ENCODE results near the gene TCF7L1.
A peak's percentile ranks its signal among the peaks of the same experiment; 100 is the strongest.

TCF7L1 gene, protein sequence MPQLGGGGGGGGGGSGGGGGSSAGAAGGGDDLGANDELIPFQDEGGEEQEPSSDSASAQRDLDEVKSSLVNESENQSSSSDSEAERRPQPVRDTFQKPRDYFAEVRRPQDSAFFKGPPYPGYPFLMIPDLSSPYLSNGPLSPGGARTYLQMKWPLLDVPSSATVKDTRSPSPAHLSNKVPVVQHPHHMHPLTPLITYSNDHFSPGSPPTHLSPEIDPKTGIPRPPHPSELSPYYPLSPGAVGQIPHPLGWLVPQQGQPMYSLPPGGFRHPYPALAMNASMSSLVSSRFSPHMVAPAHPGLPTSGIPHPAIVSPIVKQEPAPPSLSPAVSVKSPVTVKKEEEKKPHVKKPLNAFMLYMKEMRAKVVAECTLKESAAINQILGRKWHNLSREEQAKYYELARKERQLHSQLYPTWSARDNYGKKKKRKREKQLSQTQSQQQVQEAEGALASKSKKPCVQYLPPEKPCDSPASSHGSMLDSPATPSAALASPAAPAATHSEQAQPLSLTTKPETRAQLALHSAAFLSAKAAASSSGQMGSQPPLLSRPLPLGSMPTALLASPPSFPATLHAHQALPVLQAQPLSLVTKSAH

DNA sequence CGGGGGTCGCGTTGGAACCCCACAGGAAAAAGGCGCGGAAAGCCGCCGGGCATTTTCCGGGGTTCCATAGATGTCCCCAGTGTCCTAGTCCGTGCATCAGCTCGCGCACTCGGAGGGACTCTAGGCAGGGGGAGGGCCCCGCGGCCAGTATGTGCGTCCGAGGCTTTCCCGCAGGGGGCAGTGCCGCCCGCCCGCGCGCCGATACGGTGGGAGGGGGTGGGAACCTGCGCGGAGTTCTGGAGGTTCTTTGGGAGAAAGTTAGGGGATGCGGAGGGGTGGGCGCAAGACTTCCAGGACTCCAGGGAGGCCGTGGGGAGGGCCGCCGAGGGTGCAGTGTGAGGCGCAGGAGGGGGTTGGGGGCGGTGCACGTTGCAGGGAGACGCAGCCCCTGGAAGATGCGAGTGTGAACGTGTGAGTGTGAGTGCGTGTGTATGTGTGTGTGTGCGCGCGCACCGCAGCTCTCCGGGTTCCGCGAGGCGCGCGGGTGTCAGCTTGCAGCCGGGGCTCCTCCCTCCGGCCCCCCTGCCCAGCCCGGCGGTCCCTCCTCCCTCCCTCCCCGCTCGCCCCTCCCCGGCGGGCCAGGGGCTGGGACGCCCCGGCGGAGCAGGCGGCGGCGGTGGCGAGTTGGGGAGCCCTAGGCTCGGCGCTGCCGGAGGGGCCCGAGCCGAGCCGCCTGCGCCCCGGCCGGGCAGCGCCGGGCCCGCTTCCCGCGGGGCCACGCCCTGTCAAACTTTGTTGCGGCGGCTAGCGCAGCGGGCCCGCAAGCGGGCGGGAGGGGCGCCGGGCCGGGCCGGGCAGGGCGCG, at the start of gene TCF7L1:
TCF7L1 (plus strand) TSS at position 559 of the 804 bp plus-strand sequence. CDS start 293 bp downstream, outside the sequence.
- Histone ChIP-seq H3K4me1 (ENCODE audit: insufficient read depth, low read length, severe bottlenecking) (no peaks in the 10 kb centered on the region), H3K79me2 (ENCODE audit: insufficient read depth, low read length) (no peaks in the 10 kb centered on the region), H3K4me3 (ENCODE audit: low read depth, low read length, poor library complexity, severe bottlenecking) (peak within 1 kb of the TSS; percentile 41), H3K27ac (ENCODE audit: low read depth, low read length, poor library complexity, severe bottlenecking) (no peak within 1 kb of the TSS), H2AFZ (ENCODE audit: low read length) (no peak within 1 kb of the TSS), H3K27me3 (ENCODE audit: insufficient read depth, low read length) (peaks cover 3% of the 10 kb centered on the region; the same call in 1 of the 2 replicates), H3F3A (ENCODE audit: insufficient read depth, low read length) (no peaks in the 10 kb centered on the region), H3K36me3 (ENCODE audit: insufficient read depth, low read length) (no peaks in the 10 kb centered on the region), H3K9me2 (ENCODE audit: low read depth, low read length) (no peaks in the 10 kb centered on the region), H3K9me3 (ENCODE audit: low read length) (no peaks in the 10 kb centered on the region), H3K9ac (ENCODE audit: low read length) (no peak within 1 kb of the TSS), H3K4me2 (ENCODE audit: low read length) (peak within 1 kb of the TSS; percentile 56; the same call in 1 of the 2 replicates), H4K20me1 (ENCODE audit: insufficient read depth, low read length) (no peaks in the 10 kb centered on the region)
- TF ChIP-seq, protein P1, sequence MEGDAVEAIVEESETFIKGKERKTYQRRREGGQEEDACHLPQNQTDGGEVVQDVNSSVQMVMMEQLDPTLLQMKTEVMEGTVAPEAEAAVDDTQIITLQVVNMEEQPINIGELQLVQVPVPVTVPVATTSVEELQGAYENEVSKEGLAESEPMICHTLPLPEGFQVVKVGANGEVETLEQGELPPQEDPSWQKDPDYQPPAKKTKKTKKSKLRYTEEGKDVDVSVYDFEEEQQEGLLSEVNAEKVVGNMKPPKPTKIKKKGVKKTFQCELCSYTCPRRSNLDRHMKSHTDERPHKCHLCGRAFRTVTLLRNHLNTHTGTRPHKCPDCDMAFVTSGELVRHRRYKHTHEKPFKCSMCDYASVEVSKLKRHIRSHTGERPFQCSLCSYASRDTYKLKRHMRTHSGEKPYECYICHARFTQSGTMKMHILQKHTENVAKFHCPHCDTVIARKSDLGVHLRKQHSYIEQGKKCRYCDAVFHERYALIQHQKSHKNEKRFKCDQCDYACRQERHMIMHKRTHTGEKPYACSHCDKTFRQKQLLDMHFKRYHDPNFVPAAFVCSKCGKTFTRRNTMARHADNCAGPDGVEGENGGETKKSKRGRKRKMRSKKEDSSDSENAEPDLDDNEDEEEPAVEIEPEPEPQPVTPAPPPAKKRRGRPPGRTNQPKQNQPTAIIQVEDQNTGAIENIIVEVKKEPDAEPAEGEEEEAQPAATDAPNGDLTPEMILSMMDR (IDR thresholded peaks at IDR 0.05; ENCODE audit: low read length): peak; percentile 27; the same call in 1 of the 2 replicates
- TF ChIP-seq EZH2 (IDR thresholded peaks at IDR 0.05; ENCODE audit: borderline replicate concordance, low read length): no peak

DNA sequence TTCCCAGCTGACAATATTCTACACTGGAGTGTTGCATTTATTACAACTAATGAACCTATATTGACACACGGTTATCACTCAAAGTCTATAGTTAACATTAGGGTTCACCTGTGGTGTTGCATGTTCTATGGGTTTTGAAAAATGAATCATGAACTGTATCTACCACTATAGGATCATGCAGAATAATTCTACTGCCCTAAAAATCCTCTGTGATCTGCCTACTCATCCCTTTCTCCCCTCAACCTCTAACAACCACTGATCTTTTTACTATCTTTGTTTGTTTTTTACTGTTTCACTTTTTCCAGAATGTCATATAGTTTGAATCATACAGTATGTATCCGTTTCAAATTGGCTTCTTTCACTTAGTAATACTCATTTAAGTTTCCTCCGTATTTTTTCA, 47.6 kb upstream of the TCF7L1 start:
- H3K9me2 ChIP-seq (ENCODE audit: low read depth, low read length): no peaks in the 10 kb centered on the region
- no peaks in the 10 kb centered on the region for H3K9me3 ChIP-seq (ENCODE audit: low read length)
- H3K4me1 ChIP-seq (ENCODE audit: insufficient read depth, low read length, severe bottlenecking): no peaks in the 10 kb centered on the region
- H3K9ac ChIP-seq (ENCODE audit: low read length): no peak overlapping the region
- no peak overlapping the region for H3K4me3 ChIP-seq (ENCODE audit: low read depth, low read length, poor library complexity, severe bottlenecking)
- peaks cover 2% of the 10 kb centered on the region; the same call in 1 of the 2 replicates for H3K27me3 ChIP-seq (ENCODE audit: insufficient read depth, low read length)
- H4K20me1 ChIP-seq (ENCODE audit: insufficient read depth, low read length): no peaks in the 10 kb centered on the region
- H3F3A ChIP-seq (ENCODE audit: insufficient read depth, low read length): no peaks in the 10 kb centered on the region
- TF ChIP-seq, protein P1 (IDR thresholded peaks at IDR 0.05; ENCODE audit: low read length): no peak
- no peak overlapping the region for H3K4me2 ChIP-seq (ENCODE audit: low read length)
- no peaks in the 10 kb centered on the region for H3K36me3 ChIP-seq (ENCODE audit: insufficient read depth, low read length)
- no peak overlapping the region for H3K27ac ChIP-seq (ENCODE audit: low read depth, low read length, poor library complexity, severe bottlenecking)
- H3K79me2 ChIP-seq (ENCODE audit: insufficient read depth, low read length): no peaks in the 10 kb centered on the region
- no peak overlapping the region for H2AFZ ChIP-seq (ENCODE audit: low read length)

DNA sequence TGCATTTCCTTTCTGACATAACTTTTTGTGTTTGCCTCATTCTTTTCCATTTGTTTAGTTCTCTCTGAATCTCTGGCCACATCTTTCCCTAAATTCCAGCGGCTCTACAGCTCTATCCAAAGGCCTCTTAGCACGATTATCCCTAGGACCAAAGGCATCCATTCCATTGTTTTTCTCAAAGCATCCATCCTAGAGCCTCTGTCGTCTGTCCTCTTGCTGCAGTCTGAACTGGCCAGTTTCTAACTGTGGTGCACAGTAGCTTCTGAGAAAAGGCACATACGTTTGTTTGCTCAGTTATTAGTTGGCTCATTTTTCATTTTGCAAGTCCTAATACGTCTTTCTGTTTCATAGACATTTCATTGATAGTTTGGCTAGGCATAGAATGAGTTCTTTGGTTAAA, 45.7 kb upstream of the TCF7L1 start:
- Histone ChIP-seq H3K36me3 (ENCODE audit: insufficient read depth, low read length) (no peaks in the 10 kb centered on the region), H3K27me3 (ENCODE audit: insufficient read depth, low read length) (no peaks in the 10 kb centered on the region), H4K20me1 (ENCODE audit: insufficient read depth, low read length) (no peaks in the 10 kb centered on the region), H3K4me3 (ENCODE audit: low read depth, low read length, poor library complexity, severe bottlenecking) (no peak overlapping the region), H3K4me2 (ENCODE audit: low read length) (no peak overlapping the region), H3K4me1 (ENCODE audit: insufficient read depth, low read length, severe bottlenecking) (no peaks in the 10 kb centered on the region), H3K9me3 (ENCODE audit: low read length) (no peaks in the 10 kb centered on the region), H3K9me2 (ENCODE audit: low read depth, low read length) (no peaks in the 10 kb centered on the region), H3K79me2 (ENCODE audit: insufficient read depth, low read length) (no peaks in the 10 kb centered on the region), H3K27ac (ENCODE audit: low read depth, low read length, poor library complexity, severe bottlenecking) (no peak overlapping the region), H2AFZ (ENCODE audit: low read length) (no peak overlapping the region), H3F3A (ENCODE audit: insufficient read depth, low read length) (no peaks in the 10 kb centered on the region), H3K9ac (ENCODE audit: low read length) (no peak overlapping the region)
- TF ChIP-seq, protein P1 (IDR thresholded peaks at IDR 0.05; ENCODE audit: low read length): no peak
- TF ChIP-seq EZH2 (IDR thresholded peaks at IDR 0.05; ENCODE audit: borderline replicate concordance, low read length): no peak

All from OCI-LY1 (cell line).